ENCODE results near the gene UTF1.
"Not testable (repeated sequence)": the region's sequence is repeated elsewhere in the genome, so short reads cannot be mapped to it uniquely, and the experiment has no call there.

DNA sequence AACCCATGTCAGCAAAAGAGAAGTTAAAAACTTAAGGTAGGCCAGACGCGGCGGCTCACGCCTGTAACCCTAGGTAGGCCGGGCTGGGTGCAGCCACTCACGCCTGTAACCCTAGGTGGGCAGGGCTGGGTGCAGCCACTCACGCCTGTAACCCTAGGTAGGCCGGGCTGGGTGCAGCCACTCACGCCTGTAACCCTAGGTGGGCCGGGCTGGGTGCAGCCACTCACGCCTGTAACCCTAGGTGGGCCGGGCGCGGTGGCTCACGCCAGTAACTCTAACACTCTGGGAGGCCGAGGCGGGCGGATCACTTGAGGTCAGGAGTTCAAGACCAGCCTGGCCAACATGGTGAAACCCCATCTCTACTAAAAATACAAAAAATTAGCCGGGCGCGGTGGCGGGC lies 8.3 kb upstream of the UTF1 start:
- TF ChIP-seq CTCF, POLR2AphosphoS5, POLR2A (IDR thresholded peaks at IDR 0.05): not testable (repeated sequence)

Measured in prostate gland (tissue), 2 donors.